IMR-90 (cell line): ENCODE data around the gene GNG7. TPM values are rescaled to one million over a fixed set of nuclear protein-coding genes. Genes with fewer than 3 reads are reported as not detected.

ENCODE experiments used
- ATAC-seq: fragments of 200-7000 bp; cut with Tn5 transposase; 2 replicates; pipeline ENCODE4 v1.9.1; 2020; ENCODE audit warnings: low read depth, mild to moderate bottlenecking, moderate library complexity
- BruUV-seq: library from RNA; stranded (reverse); fragments of 400-500 nt; replicated peaks from 2 replicates; lab custom pipeline; 2021; lab: Mats Ljungman, UMichigan
- CTCF ChIA-PET: fragments of 300-600 bp; formaldehyde crosslinking; extraction: SDS; loops from one replicate; lab custom pipeline; 2021; ENCODE audit warnings: antibody characterized with exemption; lab: Yijun Ruan, JAX
- POLR2A ChIA-PET: fragments of 300-600 bp; sonication (Branson Sonifier 250); formaldehyde crosslinking; loops from one replicate; lab custom pipeline; 2022; ENCODE audit warnings: antibody characterized with exemption; ENCODE audit not compliant: unreplicated experiment; lab: Charles Lee
- DNase-seq: peaks from one replicate; pipeline ENCODE4 v3.0.0; 2013
- H2AFZ ChIP-seq: replicated peaks from 2 replicates; pipeline ENCODE3; 2013; ENCODE audit warnings: low read length, mild to moderate bottlenecking; ENCODE audit not compliant: poor library complexity
- H2AK5ac ChIP-seq: 2 replicates; pipeline ENCODE4 v1.6.1; 2013; ENCODE audit warnings: low read depth, low read length, inconsistent platforms
- H2AK9ac ChIP-seq: replicated peaks from 2 replicates; pipeline ENCODE3; 2013; ENCODE audit warnings: mild to moderate bottlenecking, low read depth, low read length, moderate library complexity; ENCODE audit not compliant: poor library complexity
- H2BK120ac ChIP-seq: 2 replicates; pipeline ENCODE4 v1.6.1; 2013; ENCODE audit warnings: low read depth, low read length, inconsistent platforms
- H2BK15ac ChIP-seq: 3 replicates; pipeline ENCODE4 v1.6.1; 2013; ENCODE audit warnings: low read depth, low read length, inconsistent platforms
- H2BK20ac ChIP-seq: 2 replicates; pipeline ENCODE4 v1.6.1; 2013; ENCODE audit warnings: low read depth, mild to moderate bottlenecking, inconsistent platforms, low read length, moderate library complexity
- H2BK5ac ChIP-seq: 2 replicates; pipeline ENCODE4 v1.6.1; 2013; ENCODE audit warnings: mild to moderate bottlenecking, low read depth, low read length, inconsistent platforms; ENCODE audit not compliant: poor library complexity, severe bottlenecking
- H3K14ac ChIP-seq: replicated peaks from 2 replicates; pipeline ENCODE4 v1.6.1; 2013; ENCODE audit warnings: low read depth, low read length, inconsistent platforms
- H3K18ac ChIP-seq: 2 replicates; pipeline ENCODE4 v1.6.1; 2013; ENCODE audit warnings: low read depth, low read length, control low read depth
- H3K23ac ChIP-seq: 2 replicates; pipeline ENCODE4 v1.6.1; 2013; ENCODE audit warnings: low read depth, low read length, inconsistent platforms
- H3K27ac ChIP-seq: 2 replicates; pipeline ENCODE4 v1.5.1; 2013; ENCODE audit warnings: mild to moderate bottlenecking, control low read depth, low read length; ENCODE audit not compliant: insufficient read depth
- H3K27me3 ChIP-seq: 2 replicates; pipeline ENCODE4 v1.6.1; 2013; ENCODE audit warnings: low read length; ENCODE audit not compliant: control insufficient read depth, insufficient read depth
- H3K36me3 ChIP-seq: 2 replicates; pipeline ENCODE4 v1.6.1; 2013; ENCODE audit warnings: low read length, mixed read lengths; ENCODE audit not compliant: control insufficient read depth, insufficient read depth
- H3K4ac ChIP-seq: 2 replicates; pipeline ENCODE4 v1.6.1; 2013; ENCODE audit warnings: low read depth, low read length, inconsistent platforms
- H3K4me1 ChIP-seq: 2 replicates; pipeline ENCODE4 v1.6.1; 2013; ENCODE audit warnings: low read length, mixed read lengths; ENCODE audit not compliant: control insufficient read depth, insufficient read depth
- H3K4me2 ChIP-seq: 2 replicates; pipeline ENCODE4 v1.6.1; 2013; ENCODE audit warnings: low read depth, mild to moderate bottlenecking, control low read depth, low read length, moderate library complexity
- H3K4me3 ChIP-seq: 2 replicates; pipeline ENCODE4 v1.5.1; 2013; ENCODE audit warnings: low read depth, mild to moderate bottlenecking, control low read depth, low read length, moderate library complexity; ENCODE audit not compliant: insufficient read depth
- H3K56ac ChIP-seq: 2 replicates; pipeline ENCODE4 v1.6.1; 2013; ENCODE audit warnings: low read length, inconsistent platforms; ENCODE audit not compliant: insufficient read depth; ENCODE audit errors: extremely low read depth
- H3K79me1 ChIP-seq, 2 experiments: 2 replicates each; pipeline ENCODE4 v1.6.1; 2013; ENCODE audit warnings: low read length in 2 of 2, inconsistent platforms in 1 of 2, low read depth in 1 of 2
- H3K9ac ChIP-seq: 2 replicates; pipeline ENCODE4 v1.6.1; 2013; ENCODE audit warnings: low read depth, low read length, control low read depth
- H3K9me1 ChIP-seq: 2 replicates; pipeline ENCODE4 v1.6.1; 2013; ENCODE audit warnings: low read length, inconsistent platforms; ENCODE audit not compliant: insufficient read depth
- H3K9me3 ChIP-seq: 2 replicates; pipeline ENCODE4 v1.6.1; 2013; ENCODE audit warnings: low read length; ENCODE audit not compliant: control insufficient read depth, insufficient read depth
- H4K20me1 ChIP-seq: 2 replicates; pipeline ENCODE4 v1.6.1; 2013; ENCODE audit warnings: low read length, inconsistent platforms; ENCODE audit not compliant: insufficient read depth
- H4K5ac ChIP-seq: 2 replicates; pipeline ENCODE4 v1.6.1; 2013; ENCODE audit warnings: mild to moderate bottlenecking, low read depth, low read length, control low read depth
- H4K8ac ChIP-seq, 2 experiments: 2 replicates each; pipeline ENCODE4 v1.6.1; 2013; ENCODE audit warnings: low read depth in 2 of 2, low read length in 2 of 2, control low read depth in 1 of 2, inconsistent platforms in 1 of 2
- H4K91ac ChIP-seq: 2 replicates; pipeline ENCODE4 v1.6.1; 2013; ENCODE audit warnings: low read depth, low read length, inconsistent platforms; ENCODE audit not compliant: insufficient read depth
- BHLHE40 ChIP-seq: fragments of 150-350 bp; IDR thresholded peaks from 2 replicates; pipeline ENCODE4 v1.6.1; 2016; ENCODE audit warnings: mild to moderate bottlenecking, low read depth, low read length
- CHD1 ChIP-seq: IDR thresholded peaks from 2 replicates; pipeline ENCODE4 v1.6.1; 2012; ENCODE audit warnings: low read depth, low read length, improper control_type of control experiment
- MAFK ChIP-seq: IDR thresholded peaks from 2 replicates; pipeline ENCODE4 v1.6.1; 2012; ENCODE audit warnings: low read depth, low read length, improper control_type of control experiment
- MXI1 ChIP-seq: IDR thresholded peaks from 2 replicates; pipeline ENCODE4 v1.6.1; 2012; ENCODE audit warnings: low read depth, mild to moderate bottlenecking, low read length, moderate library complexity, borderline replicate concordance
- NFE2L2 ChIP-seq: fragments of 150-350 bp; IDR thresholded peaks from 2 replicates; pipeline ENCODE4 v1.6.1; 2016; ENCODE audit warnings: low read depth, mild to moderate bottlenecking, low read length
- POLR2A ChIP-seq: IDR thresholded peaks from 2 replicates; pipeline ENCODE4 v1.6.1; 2012; ENCODE audit warnings: mild to moderate bottlenecking, low read depth, low read length
- RAD21 ChIP-seq: IDR thresholded peaks from 2 replicates; pipeline ENCODE4 v1.6.1; 2012; ENCODE audit warnings: low read length, improper control_type of control experiment
- RCOR1 ChIP-seq: IDR thresholded peaks from 2 replicates; pipeline ENCODE4 v1.6.1; 2012; ENCODE audit warnings: mild to moderate bottlenecking, low read length, improper control_type of control experiment; ENCODE audit not compliant: insufficient replicate concordance
- WGBS, 2 experiments: methylation state at CpG; one replicate each; pipeline versions ENCODE4 v1.1.5 to v1.1.7; 2013; ENCODE audit warnings: missing lambda C conversion rate in 2 of 2; ENCODE audit not compliant: insufficient read length in 1 of 2; ENCODE audit errors: extremely low coverage in 2 of 2; 5-methylcytosine and 5-hydroxymethylcytosine counted together
- dilution Hi-C: fragments of 300-500 bp; cut with HindIII; formaldehyde crosslinking; loops from one replicate; pipeline ENCODE4 v1.14.3; 2018; ENCODE audit warnings: low sequenced_read_pairs; ENCODE audit not compliant: unreplicated experiment
- in situ Hi-C: fragments of 300-500 bp; cut with MboI; formaldehyde crosslinking; loops from 3 replicates; pipeline ENCODE4 v1.14.3; 2019; ENCODE audit warnings: low sequenced_read_pairs, inconsistent platforms, mixed read lengths
- intact Hi-C: fragments of 100-400 bp; cut with micrococcal nuclease; formaldehyde crosslinking; loops from 2 replicates; pipeline ENCODE4 v1.10.0; 2022
- polyA plus RNA-seq, 3 experiments: library from polyadenylated mRNA; depleted of rRNA; stranded (reverse); fragments of >200 nt; gene quantifications; 2 replicates each; pipeline ENCODE4 v1.2.3, GENCODE V29; 2012; ENCODE audit warnings: low replicate concordance in 1 of 3
- total RNA-seq: library from RNA; depleted of rRNA; stranded (reverse); fragments of >200 nt; gene quantifications from 2 replicates; pipeline ENCODE4 v1.2.3, GENCODE V29; 2012
- TF ChIP-seq, protein P1 (sequence below): fragments of 150-350 bp; IDR thresholded peaks from 2 replicates; pipeline ENCODE4 v1.6.1; 2017; ENCODE audit warnings: mild to moderate bottlenecking, antibody characterized with exemption, low read length, low read depth

Gene GNG7
- total and polyA plus RNA-seq, 2 of the 4 experiments (the other 2 are of a cell fraction), result under 0.01 to 0.21 TPM

DNA sequence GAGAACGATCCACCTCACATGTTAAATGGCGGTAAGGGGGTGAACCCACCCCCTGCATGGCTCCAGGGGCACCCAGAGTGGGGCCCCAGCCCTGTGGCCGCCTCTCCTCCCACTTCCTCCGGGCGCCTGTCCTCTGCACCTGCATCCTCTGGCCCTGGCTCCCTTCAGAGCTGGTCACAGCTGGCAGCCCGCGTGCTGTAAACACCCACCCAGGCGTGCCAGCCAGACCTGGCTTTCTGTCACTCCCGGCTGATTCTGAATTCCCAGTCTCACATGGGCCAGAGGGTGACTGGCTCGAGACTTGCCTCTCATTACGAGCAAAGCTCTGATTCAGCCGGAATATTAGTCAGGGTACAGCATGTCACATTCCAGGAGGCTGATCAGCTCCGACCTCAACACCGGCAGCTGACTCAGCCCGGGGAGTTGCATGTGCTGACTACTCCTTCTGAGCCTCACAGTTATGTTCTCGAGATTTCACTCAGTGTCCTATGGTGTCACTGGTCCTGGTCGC lies 75.1 kb downstream of the GNG7 start (continued):
- TF ChIP-seq CHD1, result peak; percentile 43; the same call in 1 of the 2 replicates

DNA sequence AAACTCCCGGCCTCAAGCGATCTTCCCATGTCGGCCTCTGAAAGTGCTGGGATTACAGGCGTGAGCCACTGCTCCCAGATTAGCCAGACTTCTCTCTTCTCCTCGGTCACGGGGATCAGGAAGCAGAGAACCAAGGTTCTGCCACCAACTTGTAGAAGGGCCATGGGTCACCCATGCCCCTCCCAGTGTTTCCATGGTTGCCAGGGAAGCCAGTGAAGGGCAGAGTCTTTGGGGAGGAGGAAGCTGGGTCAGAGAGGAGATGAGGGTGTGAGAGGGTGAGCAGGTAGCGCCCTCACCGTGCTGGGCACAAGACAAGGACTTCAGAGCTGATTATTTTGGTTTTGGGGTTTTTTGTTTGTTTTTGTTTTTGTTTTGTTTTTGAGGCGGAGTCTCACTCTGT lies 77.1 kb downstream of the GNG7 start:
- Histone ChIP-seq H2AFZ (peak overlapping the region; percentile 18), H4K8ac (no peak overlapping the region), H3K27me3 (peaks cover 2% of the 10 kb centered on the region; the same call in 1 of the 2 replicates), H4K5ac (no peak overlapping the region), H2AK5ac (peak overlapping the region; percentile 42; the same call in 1 of the 2 replicates), H3K56ac (no peak overlapping the region), H3K14ac (no peak overlapping the region), H2BK5ac (no peak overlapping the region), H4K20me1 (0 out of 2 replicates have a peak, but pooled peaks cover 3% of the 10 kb centered on the region), H3K18ac (no peak overlapping the region), H4K91ac (no peak overlapping the region), H3K79me1 (no peaks in the 10 kb centered on the region), H2BK120ac (no peak overlapping the region), H2AK9ac (peak overlapping the region; percentile 12), H3K4ac (no peak overlapping the region), H2BK20ac (no peak overlapping the region), H3K9me1 (peaks cover 3% of the 10 kb centered on the region; the same call in 1 of the 2 replicates), H3K9me3 (peaks cover 6% of the 10 kb centered on the region), H3K23ac (no peak overlapping the region), H2BK15ac (0 out of 3 replicates have a peak overlapping the region, but pooled peaks have one; percentile 64), H3K4me1 (peaks cover 12% of the 10 kb centered on the region), H3K4me3 (no peak overlapping the region), H3K27ac (no peak overlapping the region), H3K4me2 (no peak overlapping the region), H3K9ac (no peak overlapping the region), H3K36me3 (no peaks in the 10 kb centered on the region)
- DNase-seq, result no peak
- BruUV-seq, result no TSS peak
- ChIA-PET POLR2A (no interaction called here), CTCF (no interaction called here)
- in situ Hi-C loops (no loop called here), dilution Hi-C loops (no loop called here), intact Hi-C loops (no loop called here)
- WGBS, 2 experiments, result 100% methylated on average over 2 of the region's 9 CpGs; no CpG with 5 or more reads in 1 of the 2 experiments
- no peak for TF ChIP-seq BHLHE40
- TF ChIP-seq RCOR1, result no peak
- no peak for TF ChIP-seq MAFK
- TF ChIP-seq RAD21, result no peak
- TF ChIP-seq NFE2L2, result no peak
- no peak for TF ChIP-seq MXI1
- TF ChIP-seq, protein P1, sequence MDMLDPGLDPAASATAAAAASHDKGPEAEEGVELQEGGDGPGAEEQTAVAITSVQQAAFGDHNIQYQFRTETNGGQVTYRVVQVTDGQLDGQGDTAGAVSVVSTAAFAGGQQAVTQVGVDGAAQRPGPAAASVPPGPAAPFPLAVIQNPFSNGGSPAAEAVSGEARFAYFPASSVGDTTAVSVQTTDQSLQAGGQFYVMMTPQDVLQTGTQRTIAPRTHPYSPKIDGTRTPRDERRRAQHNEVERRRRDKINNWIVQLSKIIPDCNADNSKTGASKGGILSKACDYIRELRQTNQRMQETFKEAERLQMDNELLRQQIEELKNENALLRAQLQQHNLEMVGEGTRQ, result no peak
- no peak for TF ChIP-seq POLR2A
- ATAC-seq, result no peak
